Osteocyte (in vitro differentiated cells): ENCODE data around the gene C13orf46. TPM values are rescaled to one million over a fixed set of nuclear protein-coding genes. Genes with fewer than 3 reads are reported as not detected.

ENCODE experiments used
- DNase-seq: peaks from one replicate; pipeline ENCODE4 v3.0.0; 2021; ENCODE audit warnings: mixed read lengths; ENCODE audit not compliant: unreplicated experiment; ENCODE audit errors: extremely low spot score
- H3K27ac Mint-ChIP-seq: one replicate; pipeline ENCODE4 v1.8.0; 2021; ENCODE audit warnings: mild to moderate bottlenecking, mixed read lengths; ENCODE audit not compliant: unreplicated experiment
- H3K27me3 Mint-ChIP-seq: one replicate; pipeline ENCODE4 v1.8.0; 2021; ENCODE audit warnings: mixed read lengths; ENCODE audit not compliant: unreplicated experiment
- H3K36me3 Mint-ChIP-seq: one replicate; pipeline ENCODE4 v1.8.0; 2021; ENCODE audit warnings: mixed read lengths; ENCODE audit not compliant: unreplicated experiment
- H3K4me1 Mint-ChIP-seq: one replicate; pipeline ENCODE4 v1.8.0; 2021; ENCODE audit warnings: mixed read lengths; ENCODE audit not compliant: unreplicated experiment
- H3K4me3 Mint-ChIP-seq: one replicate; pipeline ENCODE4 v1.8.0; 2021; ENCODE audit warnings: mild to moderate bottlenecking, moderate library complexity, mixed read lengths; ENCODE audit not compliant: unreplicated experiment
- H3K9me3 Mint-ChIP-seq: one replicate; pipeline ENCODE4 v1.8.0; 2021; ENCODE audit warnings: mixed read lengths; ENCODE audit not compliant: unreplicated experiment
- total RNA-seq: library from RNA; stranded (reverse); gene quantifications from 2 replicates; pipeline ENCODE4 v1.2.1, GENCODE V29; 2021
- TF ChIP-seq, protein P1 (sequence below): fragments of 200-600 bp; sonication (generic); IDR thresholded peaks from 2 replicates; pipeline ENCODE4 v1.5.0; 2021; ENCODE audit warnings: antibody characterized with exemption, mild to moderate bottlenecking, moderate library complexity

C13orf46 gene
- total RNA-seq, 1 donor from 2014 or later, result 2.4 TPM

DNA sequence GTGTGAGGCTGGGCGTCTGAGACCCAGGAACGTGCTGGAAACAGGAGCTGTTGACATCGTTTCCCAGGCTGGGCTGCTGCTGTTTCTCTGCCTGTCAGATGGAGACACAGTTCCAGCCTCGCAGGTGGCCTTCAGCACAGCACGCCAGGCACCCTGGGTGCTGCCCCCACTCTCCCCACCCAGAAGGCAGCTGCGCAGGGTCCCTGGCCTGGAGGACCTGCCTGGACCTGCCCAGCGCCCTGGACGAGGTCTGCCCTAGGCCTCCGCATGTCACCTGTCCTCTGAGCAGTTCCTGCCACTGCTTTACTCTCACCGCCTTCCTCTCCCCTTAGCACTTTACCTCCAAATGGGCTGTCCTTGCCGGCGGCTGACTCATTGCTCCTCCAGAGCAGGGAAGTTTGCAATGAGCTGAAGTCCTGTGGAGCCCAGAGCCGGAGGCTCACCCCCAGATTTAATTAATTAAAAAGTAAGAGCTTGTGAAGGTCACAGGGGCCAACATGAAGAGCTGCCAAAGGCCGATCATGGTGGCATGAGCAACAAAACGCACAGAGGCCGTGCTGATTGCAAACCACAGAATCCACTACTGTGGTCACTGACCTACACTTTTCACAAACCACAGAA is 32.2 kb downstream of the C13orf46 start:
- peaks cover 2% of the 10 kb centered on the region for H3K36me3 Mint-ChIP-seq
- H3K27ac Mint-ChIP-seq, result no peak overlapping the region
- H3K27me3 Mint-ChIP-seq, result no peaks in the 10 kb centered on the region
- H3K4me3 Mint-ChIP-seq, result no peak overlapping the region
- TF ChIP-seq, protein P1, sequence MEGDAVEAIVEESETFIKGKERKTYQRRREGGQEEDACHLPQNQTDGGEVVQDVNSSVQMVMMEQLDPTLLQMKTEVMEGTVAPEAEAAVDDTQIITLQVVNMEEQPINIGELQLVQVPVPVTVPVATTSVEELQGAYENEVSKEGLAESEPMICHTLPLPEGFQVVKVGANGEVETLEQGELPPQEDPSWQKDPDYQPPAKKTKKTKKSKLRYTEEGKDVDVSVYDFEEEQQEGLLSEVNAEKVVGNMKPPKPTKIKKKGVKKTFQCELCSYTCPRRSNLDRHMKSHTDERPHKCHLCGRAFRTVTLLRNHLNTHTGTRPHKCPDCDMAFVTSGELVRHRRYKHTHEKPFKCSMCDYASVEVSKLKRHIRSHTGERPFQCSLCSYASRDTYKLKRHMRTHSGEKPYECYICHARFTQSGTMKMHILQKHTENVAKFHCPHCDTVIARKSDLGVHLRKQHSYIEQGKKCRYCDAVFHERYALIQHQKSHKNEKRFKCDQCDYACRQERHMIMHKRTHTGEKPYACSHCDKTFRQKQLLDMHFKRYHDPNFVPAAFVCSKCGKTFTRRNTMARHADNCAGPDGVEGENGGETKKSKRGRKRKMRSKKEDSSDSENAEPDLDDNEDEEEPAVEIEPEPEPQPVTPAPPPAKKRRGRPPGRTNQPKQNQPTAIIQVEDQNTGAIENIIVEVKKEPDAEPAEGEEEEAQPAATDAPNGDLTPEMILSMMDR, result no peak
- DNase-seq, result no peak
- no peaks in the 10 kb centered on the region for H3K9me3 Mint-ChIP-seq
- H3K4me1 Mint-ChIP-seq, result peaks cover 9% of the 10 kb centered on the region

DNA sequence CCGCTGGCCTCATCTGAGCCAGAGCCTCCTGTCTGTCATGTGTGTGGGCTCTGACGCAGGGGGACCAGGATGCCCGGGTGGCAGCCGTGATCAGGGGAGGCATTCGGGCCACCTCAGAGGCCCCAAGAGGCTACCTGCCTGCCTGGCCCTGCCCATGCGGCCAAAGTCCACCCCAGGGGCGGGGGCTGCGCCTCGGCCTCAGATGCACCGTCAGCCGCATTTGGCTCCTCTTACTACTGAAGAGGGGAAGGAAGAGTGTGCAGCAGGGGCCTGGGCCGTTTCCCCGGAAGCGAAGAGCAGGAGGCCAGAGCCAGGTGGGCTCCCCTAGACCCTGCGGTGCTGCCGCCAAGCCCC is 34.0 kb downstream of the C13orf46 start:
- Mint-ChIP-seq H3K36me3 (peaks cover 2% of the 10 kb centered on the region), H3K4me1 (peaks cover 16% of the 10 kb centered on the region)
- TF ChIP-seq, protein P1, result no peak

DNA sequence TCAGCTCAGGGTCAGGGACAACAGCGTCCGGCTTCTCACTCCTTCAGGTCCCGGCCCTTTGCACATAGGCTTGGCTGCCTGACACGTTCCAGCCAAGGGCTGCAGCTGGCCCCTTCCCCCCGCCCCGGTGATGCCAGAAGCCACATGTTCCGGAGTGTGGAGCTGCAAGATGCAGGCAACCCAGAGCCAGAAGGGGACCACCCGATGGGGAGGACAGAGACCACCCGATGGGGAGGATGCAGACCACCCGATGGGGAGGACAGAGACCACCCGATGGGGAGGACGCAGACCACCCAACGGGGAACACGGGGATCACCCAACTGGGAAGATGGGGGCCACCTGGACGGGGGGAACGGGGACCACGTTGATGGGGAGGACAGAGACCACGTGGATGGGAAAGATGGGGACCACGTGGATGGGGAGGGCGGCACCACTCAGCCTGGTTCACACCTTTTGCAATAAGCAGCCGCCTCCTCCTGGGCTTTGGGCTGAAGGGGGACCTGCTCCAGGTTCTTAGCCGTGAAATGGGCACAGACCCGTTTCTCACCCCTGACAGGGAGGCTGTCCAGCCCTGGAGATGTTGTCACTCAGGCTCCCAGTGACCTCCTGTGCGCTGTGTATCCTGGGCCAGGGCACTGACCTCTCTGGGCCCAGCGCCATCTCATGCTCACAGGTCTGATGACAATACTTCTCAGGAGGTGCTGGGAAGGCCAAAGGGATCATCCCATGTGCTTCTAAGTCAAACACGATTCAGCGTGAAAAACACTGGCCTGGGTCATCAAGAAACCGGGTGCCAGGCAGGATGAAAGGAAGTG is 34.5 kb downstream of the C13orf46 start:
- peaks cover 2% of the 10 kb centered on the region for H3K36me3 Mint-ChIP-seq

More for the DNA sequence above, 34.0 kb downstream of the C13orf46 start:
- Mint-ChIP-seq H3K27me3 (no peaks in the 10 kb centered on the region), H3K27ac (no peak overlapping the region), H3K4me3 (no peak overlapping the region), H3K9me3 (no peaks in the 10 kb centered on the region)
- DNase-seq, result no peak

DNA sequence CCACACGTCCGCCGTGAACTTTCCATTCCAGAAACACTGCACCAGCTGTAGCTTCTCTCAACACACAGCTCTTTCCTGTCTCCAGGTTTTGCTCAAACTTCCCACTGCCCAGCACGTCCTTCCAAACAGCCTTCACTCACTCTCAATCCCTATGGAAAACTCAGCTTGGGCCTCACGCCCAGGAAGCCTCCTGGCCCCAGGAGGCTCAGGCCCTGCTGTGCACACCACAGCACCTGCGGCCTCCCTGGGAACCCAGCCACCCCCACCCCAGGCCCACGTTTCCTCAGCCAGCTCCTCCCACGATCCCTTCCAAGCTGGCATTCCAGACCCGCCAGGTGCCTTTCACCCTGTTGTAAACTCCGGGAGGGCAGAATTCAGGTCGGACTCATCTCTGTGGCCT is 35.2 kb downstream of the C13orf46 start:
- TF ChIP-seq, protein P1, result no peak
- H3K27me3 Mint-ChIP-seq, result no peaks in the 10 kb centered on the region
- H3K27ac Mint-ChIP-seq, result no peak overlapping the region
- DNase-seq, result no peak
- peaks cover 2% of the 10 kb centered on the region for H3K36me3 Mint-ChIP-seq
- peaks cover 16% of the 10 kb centered on the region for H3K4me1 Mint-ChIP-seq
- no peak overlapping the region for H3K4me3 Mint-ChIP-seq
- H3K9me3 Mint-ChIP-seq, result no peaks in the 10 kb centered on the region

More for the DNA sequence above, 34.5 kb downstream of the C13orf46 start:
- TF ChIP-seq, protein P1, result no peak
- Mint-ChIP-seq H3K27me3 (no peaks in the 10 kb centered on the region), H3K27ac (no peak overlapping the region), H3K9me3 (no peaks in the 10 kb centered on the region), H3K4me3 (no peak overlapping the region), H3K4me1 (peaks cover 16% of the 10 kb centered on the region)
- DNase-seq, result no peak

DNA sequence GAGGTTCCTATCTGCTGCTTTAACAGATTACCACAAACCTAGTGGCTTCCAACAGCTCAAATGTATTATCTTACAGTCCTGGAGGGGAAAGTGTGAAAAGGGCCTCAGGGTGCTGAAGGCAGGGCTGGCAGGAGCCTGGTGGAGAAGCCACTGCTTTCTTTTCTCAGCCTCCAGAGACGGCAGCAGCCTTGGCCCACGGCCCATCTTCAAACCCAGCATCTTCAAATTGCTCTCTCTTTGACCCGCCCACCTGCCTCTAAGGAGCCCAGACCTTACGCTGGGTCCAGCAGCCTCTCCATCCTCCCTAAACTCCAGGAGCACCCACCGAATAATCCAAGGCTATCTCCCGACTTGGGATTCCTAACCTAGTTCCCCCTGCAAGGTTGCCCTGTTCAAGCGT is 35.6 kb downstream of the C13orf46 start:
- TF ChIP-seq, protein P1, result no peak
- DNase-seq, result no peak
- Mint-ChIP-seq H3K27me3 (no peaks in the 10 kb centered on the region), H3K4me3 (no peak overlapping the region), H3K4me1 (peaks cover 16% of the 10 kb centered on the region), H3K36me3 (peaks cover 2% of the 10 kb centered on the region), H3K27ac (no peak overlapping the region), H3K9me3 (peaks cover 2% of the 10 kb centered on the region)
